M059J (cell line): ENCODE results near the gene MED27. TPM values are rescaled to one million over a fixed set of nuclear protein-coding genes. Genes with fewer than 3 reads are reported as not detected.

ENCODE experiments used
- DNase-seq: peaks from one replicate; pipeline ENCODE4 v3.0.0-alpha.2; 2012; ENCODE audit warnings: low read depth
- total RNA-seq: library from RNA; depleted of rRNA; stranded (reverse); fragments of >200 nt; shearing (Covaris generic); gene quantifications from 2 replicates; pipeline ENCODE4 v1.2.3, GENCODE V29; 2014

The MED27 gene
- total RNA-seq, 1 experiment from 2014 or later = 50.1 TPM

- no peak for DNase-seq
Observed at GRCh38 chr9:132000659-132001058, 79.0 kb downstream of the MED27 start.

- DNase-seq = peak; percentile 89
Observed at GRCh38 chr9:131999692-132000551, 79.7 kb downstream of the MED27 start.

- DNase-seq = no peak
Observed at GRCh38 chr9:131997779-131998178, 81.9 kb downstream of the MED27 start.

- DNase-seq = no peak
Observed at GRCh38 chr9:131997076-131997475, 82.6 kb downstream of the MED27 start.

GRCh38 chr9:131995382-131995781 is 84.3 kb downstream of the MED27 start:
- peak; percentile 71 for DNase-seq

GRCh38 chr9:131994364-131995125 is 85.1 kb downstream of the MED27 start:
- DNase-seq = peak; percentile 74

- DNase-seq = no peak
Observed at GRCh38 chr9:131992906-131993657, 86.6 kb downstream of the MED27 start.

- no peak for DNase-seq
Observed at GRCh38 chr9:131987232-131987631, 92.4 kb downstream of the MED27 start.

GRCh38 chr9:131986576-131986975 is 93.1 kb downstream of the MED27 start:
- DNase-seq = peak; percentile 31

GRCh38 chr9:131986089-131986488 is 93.6 kb downstream of the MED27 start:
- no peak for DNase-seq

- no peak for DNase-seq
Observed at GRCh38 chr9:131984564-131984963, 95.1 kb downstream of the MED27 start.

- peak; percentile 73 for DNase-seq
Observed at GRCh38 chr9:131982671-131983239, 96.9 kb downstream of the MED27 start.

- no peak for DNase-seq
Observed at GRCh38 chr9:131982102-131982501, 97.6 kb downstream of the MED27 start.

- no peak for DNase-seq
Observed at GRCh38 chr9:131981116-131981776, 98.4 kb downstream of the MED27 start.

- no peak for DNase-seq
Observed at GRCh38 chr9:131980267-131981016, 99.2 kb downstream of the MED27 start.

GRCh38 chr9:131977109-131977838 is 102.4 kb downstream of the MED27 start:
- DNase-seq = no peak

- no peak for DNase-seq
Observed at GRCh38 chr9:131976157-131977108, 103.2 kb downstream of the MED27 start.

GRCh38 chr9:131972889-131973288 is 106.8 kb downstream of the MED27 start:
- no peak for DNase-seq
